AG09309 (cell line): Measurements from ENCODE around the gene BMF.
A peak's percentile ranks its signal among the peaks of the same experiment; 100 is the strongest.

ENCODE experiments used
- DNase-seq: peaks from one replicate; pipeline ENCODE4 v3.0.0-alpha.2; 2010; ENCODE audit warnings: low read depth
- H3K4me3 ChIP-seq: 2 replicates; pipeline ENCODE4 v1.5.1; 2011; ENCODE audit warnings: mild to moderate bottlenecking, low read depth, low read length, moderate library complexity; ENCODE audit not compliant: control insufficient read depth
- TF ChIP-seq, protein P1 (sequence below): IDR thresholded peaks from 2 replicates; pipeline ENCODE4 v1.5.1; 2011; ENCODE audit warnings: mild to moderate bottlenecking, low read depth, low read length, inconsistent platforms; ENCODE audit not compliant: insufficient read depth, control insufficient read depth; ENCODE audit errors: missing control alignments

The BMF gene

DNA sequence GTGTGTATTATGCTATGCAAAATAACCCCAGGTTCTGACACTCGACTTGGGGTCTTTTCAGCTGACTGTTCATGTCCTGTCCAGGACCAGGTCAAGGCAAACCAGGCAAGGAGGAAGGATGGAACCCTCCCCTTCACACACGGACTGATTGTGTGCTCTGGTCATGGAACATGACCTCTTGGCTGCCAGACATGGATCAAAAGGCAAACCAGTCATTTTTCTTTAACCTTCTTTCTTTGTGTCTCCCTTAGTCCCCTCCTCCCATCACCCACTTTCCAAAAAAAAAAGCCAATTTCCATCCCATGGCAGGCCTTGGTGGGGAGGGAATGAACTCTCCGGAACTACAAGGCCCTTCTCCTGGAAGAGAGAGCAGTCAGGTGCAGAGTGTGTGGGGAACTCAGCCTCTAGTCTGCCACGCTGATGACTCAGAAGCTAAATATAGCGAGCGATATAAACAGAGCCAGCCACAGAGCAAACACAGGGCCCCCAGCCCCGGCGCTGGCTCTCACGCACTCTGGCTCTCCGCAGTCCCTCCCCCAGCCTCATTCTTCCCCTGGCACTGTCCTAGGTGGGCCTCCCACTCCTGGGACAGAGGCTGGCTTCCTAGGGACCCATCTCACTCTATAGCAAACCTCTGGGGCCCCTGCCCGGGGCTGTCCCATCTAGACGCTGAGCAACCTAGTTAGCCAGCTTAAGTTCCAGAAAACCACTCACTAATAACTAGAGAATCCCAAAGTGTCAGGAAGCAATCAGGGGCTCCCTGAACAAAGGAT, 10.0 kb downstream of the BMF start:
- peak; percentile 74 for DNase-seq

DNA sequence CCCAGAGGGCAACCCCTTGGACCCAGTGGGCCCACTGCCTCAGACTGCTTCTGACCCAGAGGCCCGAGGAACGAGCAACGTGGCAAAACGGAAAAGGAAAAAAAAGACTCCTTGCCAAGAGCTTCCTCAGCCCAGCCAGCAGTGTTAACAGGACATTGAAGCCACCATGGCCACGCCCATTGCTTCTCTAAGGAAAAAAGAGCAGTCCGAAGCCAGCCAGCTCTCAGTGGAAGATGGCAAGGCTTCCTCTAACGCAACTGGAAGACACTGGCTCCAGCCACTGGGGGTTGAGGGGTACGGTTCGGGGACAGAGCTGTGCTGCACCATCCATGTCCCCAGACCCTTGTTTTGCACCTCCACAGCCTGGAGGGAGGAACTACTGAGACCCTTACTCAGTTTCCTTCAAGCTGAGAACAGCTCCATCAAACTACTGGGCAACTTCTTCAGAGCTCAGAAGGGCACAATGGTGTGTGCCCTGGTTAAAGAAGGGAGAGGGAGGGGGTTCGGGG, 10.7 kb downstream of the BMF start:
- H3K4me3 ChIP-seq: no peak overlapping the region
- TF ChIP-seq, protein P1, sequence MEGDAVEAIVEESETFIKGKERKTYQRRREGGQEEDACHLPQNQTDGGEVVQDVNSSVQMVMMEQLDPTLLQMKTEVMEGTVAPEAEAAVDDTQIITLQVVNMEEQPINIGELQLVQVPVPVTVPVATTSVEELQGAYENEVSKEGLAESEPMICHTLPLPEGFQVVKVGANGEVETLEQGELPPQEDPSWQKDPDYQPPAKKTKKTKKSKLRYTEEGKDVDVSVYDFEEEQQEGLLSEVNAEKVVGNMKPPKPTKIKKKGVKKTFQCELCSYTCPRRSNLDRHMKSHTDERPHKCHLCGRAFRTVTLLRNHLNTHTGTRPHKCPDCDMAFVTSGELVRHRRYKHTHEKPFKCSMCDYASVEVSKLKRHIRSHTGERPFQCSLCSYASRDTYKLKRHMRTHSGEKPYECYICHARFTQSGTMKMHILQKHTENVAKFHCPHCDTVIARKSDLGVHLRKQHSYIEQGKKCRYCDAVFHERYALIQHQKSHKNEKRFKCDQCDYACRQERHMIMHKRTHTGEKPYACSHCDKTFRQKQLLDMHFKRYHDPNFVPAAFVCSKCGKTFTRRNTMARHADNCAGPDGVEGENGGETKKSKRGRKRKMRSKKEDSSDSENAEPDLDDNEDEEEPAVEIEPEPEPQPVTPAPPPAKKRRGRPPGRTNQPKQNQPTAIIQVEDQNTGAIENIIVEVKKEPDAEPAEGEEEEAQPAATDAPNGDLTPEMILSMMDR: no peak
- DNase-seq: no peak

More for the DNA sequence above, 10.0 kb downstream of the BMF start:
- TF ChIP-seq, protein P1: no peak
- no peak overlapping the region for H3K4me3 ChIP-seq

DNA sequence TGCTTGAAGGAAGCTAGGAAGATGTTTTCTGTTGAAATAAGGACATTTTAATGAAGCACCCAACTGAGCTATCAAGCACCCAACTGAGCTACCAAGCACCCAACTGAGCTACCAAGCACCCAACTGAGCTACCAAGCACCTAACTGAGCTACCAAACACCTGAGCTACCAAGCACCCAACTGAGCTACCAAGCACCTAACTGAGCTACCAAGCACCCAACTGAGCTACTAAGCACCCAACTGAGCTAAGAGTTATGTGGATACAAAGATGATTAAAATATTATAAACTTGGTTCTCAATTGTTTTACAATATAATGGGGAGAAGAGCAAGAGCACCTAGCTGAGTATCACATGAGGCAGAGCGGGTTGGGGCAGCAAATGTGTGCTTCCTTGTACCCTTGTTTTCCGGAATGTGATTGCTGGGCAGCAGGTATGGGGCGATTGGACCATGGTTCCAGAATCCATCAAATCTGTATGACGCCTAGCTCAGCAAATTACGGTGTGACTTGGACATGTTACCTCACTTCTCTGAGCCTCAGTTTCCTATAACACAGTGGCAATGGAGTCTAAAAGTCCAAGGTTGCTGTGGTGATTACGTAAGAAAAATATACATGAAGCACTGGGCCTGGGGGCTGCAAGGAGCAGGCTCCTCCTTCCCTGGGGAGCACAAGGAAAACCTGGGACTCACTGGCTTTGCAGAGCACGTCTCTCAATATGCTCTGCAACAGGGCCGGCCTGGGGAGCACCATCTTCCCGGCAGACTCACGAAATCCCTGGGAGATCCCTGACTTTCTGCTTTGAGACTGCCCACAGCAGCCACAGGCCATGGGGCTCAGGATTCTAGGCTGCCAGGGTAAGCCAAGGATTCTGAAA, 11.3 kb downstream of the BMF start:
- no peak overlapping the region for H3K4me3 ChIP-seq
- TF ChIP-seq, protein P1: no peak
- no peak for DNase-seq

DNA sequence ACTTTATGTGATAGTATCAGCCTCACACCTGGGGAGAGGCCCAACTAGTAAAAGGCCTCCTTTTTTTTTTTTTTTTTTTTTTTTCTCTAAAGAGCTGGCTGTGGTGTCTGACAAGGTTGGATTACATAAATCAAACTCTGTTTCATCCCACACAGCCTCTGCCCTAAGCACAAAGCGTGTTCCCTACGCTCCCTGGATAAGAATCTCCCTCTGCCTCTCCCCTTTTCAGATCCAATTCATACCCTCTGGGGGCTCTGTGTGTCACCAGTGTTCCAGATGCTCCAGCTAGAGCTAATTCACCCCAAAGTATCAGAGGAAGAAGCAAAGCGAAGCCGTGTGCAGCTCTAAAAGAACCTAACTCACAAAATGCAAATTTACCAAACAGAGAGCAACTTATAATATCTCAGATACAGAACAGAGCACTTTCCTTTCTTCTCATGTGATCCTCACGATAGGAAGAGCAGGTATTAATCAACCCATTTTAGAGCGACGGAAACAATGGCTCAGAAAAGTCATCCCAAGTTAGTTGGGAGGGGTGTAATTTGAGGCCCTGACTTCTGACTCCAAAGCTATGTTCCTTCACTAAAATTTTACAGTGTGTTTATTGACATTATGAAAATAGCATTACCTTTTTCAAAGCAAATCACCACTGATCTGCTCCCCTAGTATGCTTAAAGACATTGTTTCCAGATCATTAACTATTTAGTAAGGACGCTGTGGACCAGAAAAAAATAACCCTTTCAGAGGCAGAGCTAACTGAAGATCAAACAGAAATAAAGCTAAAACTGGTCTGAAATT, 12.4 kb downstream of the BMF start:
- TF ChIP-seq, protein P1: no peak
- no peak overlapping the region for H3K4me3 ChIP-seq
- no peak for DNase-seq

DNA sequence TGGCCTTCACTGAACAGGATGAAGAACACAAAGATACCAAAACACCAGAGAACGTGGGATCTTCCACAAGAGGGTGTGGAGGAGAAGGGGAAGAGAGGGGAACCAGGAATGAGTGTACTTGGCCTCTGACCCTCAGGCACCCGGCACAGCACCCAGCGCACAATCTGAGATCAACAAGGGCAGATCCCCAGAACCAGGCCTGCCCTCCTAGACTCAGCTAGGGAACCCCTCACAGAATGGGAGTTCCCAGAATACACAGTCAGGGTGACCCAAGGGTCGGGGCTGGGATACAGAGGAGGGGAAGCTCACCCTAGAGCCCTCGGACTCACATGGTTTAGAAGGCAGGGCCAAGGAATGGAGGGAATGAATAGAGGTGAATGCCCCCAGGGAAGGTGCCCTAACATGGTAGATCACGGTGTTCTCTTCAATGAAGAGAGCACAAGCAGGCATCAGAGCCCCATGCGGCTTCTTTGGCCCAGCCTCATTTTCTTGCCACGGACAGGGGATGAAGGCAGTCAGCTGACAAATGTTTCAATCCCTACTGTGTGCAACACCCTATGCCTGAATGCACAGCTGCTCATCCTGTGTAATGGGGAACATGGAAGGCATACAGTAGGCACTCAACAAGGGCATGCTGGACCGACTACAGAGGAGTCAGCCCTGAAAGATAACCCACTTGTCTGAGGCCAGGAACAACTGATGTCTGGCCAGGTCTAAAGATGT, 13.1 kb downstream of the BMF start:
- TF ChIP-seq, protein P1: no peak
- no peak overlapping the region for H3K4me3 ChIP-seq
- no peak for DNase-seq
